HT-29 (cell line): ENCODE measurements around the gene GNLY. TPM values are rescaled to one million over a fixed set of nuclear protein-coding genes. Genes with fewer than 3 reads are reported as not detected.
"Not testable (repeated sequence)": the region's sequence is repeated elsewhere in the genome, so short reads cannot be mapped to it uniquely, and the experiment has no call there.

Experiments used
- DNase-seq: peaks from one replicate; pipeline ENCODE4 v3.0.0-alpha.2; 2015; ENCODE audit warnings: low spot score
- total RNA-seq: library from RNA; depleted of rRNA; stranded (reverse); fragments of >200 nt; shearing (Covaris generic); gene quantifications from 2 replicates; pipeline ENCODE4 v1.2.3, GENCODE V29; 2014; rRNA removed

GNLY gene
- not detected in 2 replicates for total RNA-seq

DNA sequence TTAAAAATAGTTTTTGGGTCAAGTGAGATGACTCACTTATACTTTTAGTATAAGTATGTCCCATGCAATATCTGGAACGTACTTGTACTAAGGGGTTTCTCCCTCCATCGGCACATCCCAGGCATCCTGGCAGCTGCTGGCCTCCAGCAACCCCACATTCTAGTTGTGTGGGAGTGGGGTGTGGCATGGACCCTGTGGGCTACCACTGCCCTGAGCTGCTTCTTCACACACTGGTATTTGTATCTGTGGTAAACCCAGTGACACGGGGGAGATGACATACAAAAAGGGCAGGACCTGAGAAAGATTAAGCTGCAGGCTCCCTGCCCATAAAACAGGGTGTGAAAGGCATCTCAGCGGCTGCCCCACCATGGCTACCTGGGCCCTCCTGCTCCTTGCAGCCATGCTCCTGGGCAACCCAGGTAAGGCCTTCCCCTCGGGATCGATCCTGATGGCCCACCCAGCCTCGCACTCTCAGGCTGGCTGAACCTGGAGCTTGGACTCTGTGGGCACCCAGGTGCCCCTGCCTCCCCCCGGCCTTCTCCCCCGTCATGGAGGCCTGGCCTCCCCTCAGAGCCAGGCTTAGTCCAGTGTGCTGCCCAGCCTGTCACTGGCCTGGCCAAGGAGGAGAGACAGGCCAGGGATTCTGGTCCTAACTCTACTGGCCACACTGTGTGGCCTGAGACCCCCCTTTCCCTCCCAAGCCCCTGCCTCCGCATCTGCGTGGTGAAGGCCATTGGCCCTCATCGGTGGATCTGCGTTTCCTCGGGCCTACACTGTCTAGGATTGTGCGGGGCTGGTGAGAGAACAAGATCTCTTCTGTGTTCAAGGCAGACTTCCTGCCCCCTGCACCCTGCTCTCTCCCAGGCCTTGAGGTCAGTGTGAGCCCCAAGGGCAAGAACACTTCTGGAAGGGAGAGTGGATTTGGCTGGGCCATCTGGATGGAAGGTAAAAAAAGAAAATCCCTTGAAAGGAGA lies at the start of gene GNLY:
Gene GNLY (plus strand): TSS at position 307 of the 974 bp plus-strand sequence. CDS start 61 bp downstream, at position 368.
- DNase-seq, result no peak

DNA sequence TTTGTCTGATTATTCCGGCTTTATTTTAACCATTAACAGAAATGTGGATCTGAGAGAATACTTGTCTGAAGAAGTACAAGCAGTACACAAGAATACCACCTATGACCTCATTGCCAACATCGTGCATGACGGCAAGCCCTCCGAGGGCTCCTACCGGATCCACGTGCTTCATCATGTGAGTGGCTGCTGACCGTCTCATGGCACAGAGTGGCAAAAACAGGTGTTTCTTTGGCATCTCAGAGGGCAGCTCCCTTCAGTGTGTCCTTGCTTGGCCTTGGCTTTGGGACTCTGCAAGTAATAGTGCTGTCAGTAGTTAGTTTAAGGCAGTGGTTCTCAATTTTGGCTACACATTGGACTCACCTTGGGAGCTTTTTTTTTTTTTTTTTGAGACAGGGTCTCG lies 49.2 kb upstream of the GNLY start:
- DNase-seq, result no peak

DNA sequence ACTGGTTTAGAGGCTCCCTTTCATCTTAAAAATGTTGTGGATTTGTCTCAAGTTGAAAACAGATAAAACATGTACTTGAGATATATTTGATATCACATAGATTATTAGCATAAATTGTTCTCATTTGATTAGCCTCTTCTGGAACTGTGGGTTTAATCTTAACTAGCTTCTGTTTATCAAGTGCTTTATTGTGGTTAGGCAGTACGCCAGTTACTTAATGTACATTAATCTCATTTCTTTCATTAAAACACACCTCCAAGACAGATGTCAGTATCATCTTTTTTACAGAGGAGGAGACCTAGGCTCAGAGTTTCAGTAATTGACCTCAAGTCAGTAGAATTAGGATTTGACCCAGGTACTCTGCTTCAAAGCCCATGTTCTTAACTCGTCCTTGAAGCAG lies 48.0 kb upstream of the GNLY start:
- DNase-seq, result no peak

DNA sequence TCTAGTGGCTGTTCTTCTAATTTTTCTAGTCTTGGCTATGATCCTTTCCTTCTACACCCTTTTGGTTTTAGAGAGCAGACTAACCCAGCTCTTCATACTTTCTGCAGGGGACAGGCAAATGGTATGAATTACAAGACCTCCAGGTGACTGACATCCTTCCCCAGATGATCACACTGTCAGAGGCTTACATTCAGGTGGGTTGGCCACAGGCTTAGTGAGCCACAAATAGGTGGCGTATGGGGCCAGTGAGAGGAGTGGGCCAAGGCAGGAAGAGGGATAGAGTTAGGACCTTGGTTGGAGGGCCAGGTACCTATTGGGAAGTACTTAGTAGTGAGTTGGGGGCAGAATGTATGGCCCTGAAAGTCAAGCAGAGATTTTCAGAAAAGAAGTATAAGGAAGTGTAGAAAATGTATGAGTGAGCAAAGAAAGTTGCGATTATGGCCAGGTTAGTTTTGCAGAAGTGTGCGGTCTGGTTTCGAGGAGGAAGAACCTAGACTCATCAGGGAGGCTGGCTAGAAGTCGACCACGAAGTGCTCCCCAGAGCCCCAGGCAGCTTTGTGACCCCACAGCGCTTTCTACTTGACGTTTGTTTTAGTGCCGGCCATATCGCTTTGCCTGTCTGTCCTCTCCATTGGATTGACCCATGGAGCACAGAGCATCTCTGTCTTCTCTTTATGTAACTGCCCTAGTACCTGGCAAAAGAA lies 46.2 kb upstream of the GNLY start:
- no peak for DNase-seq

GRCh38 chr2:85648619-85649018 lies 45.5 kb upstream of the GNLY start:
- peak; percentile 55 for DNase-seq

DNA sequence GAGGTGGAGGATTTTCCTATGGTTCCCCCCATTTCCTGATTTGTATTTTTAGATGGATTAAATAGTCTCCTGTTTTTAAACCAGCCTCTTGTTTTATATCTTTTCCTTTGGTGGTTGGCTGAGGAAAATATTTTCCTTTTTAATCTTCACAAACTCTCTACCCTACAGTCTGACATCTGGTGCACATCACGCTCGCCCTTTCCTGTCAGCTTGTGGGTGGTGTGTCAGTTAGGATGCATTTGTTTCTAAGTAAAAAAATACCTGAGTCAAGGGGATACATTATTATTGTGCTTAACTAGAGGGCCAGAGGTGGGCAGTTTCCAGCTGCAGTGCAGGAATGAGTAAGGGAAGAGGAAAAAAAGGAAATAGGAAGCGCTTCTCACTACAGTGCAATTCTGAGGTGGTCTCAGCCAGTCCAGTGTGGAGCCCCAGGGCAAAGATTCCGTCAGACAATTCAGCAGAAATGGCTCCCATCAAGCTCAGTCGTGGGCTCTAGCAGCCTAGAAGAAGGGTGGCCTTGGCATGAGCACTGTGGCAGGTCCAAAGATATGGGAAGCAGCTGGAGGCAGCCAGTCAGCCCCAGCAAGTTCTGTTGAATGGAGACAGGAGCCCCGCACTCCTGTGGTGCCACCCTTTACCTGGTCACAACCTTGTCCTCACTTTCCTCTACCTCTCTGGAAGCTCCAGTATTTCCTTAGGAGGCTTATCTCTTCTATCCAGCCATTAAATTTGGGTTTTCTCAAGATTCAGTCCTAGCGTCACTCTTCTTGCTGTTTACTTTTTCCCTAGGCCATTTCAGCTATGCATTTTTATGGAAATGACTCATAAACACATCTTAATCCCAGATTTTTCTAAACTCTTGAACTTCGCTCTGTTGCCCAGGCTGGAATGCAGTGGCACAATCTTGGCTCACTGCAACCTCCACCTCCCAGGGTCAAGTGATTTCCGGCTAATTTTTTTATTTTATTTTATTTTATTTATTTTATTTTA lies 44.7 kb upstream of the GNLY start:
- DNase-seq, result no peak

- no peak for DNase-seq
These were observed 43.7 kb upstream of the GNLY start for GRCh38 chr2:85650456-85650855.

- no peak for DNase-seq
These were observed 43.1 kb upstream of the GNLY start for GRCh38 chr2:85651097-85651496.

- no peak for DNase-seq
These were observed 42.1 kb upstream of the GNLY start for GRCh38 chr2:85652056-85652455.

GRCh38 chr2:85653996-85654395 lies 40.2 kb upstream of the GNLY start:
- no peak for DNase-seq

DNA sequence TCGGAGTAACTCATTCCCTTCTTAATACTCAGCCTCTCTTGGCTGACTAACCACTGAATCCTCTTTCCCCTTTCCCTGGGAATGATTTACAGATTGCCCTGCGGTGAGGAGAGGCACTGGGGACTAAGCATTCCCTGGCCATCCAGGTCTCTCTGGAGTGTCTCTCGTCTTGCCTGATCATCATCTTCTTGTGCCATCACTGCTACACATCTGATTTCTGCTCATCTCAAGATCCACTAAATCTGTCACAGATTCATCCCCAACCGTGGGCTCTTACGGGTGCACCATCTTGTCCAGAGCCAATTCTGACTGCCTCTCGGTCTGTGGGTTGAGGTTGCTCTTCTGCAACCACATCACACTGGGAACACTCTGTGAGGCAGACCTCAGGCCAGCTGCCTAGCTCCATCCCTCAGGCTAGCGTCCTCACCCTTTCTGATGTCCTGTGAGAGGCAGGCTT lies 38.2 kb upstream of the GNLY start:
- DNase-seq, result no peak

DNA sequence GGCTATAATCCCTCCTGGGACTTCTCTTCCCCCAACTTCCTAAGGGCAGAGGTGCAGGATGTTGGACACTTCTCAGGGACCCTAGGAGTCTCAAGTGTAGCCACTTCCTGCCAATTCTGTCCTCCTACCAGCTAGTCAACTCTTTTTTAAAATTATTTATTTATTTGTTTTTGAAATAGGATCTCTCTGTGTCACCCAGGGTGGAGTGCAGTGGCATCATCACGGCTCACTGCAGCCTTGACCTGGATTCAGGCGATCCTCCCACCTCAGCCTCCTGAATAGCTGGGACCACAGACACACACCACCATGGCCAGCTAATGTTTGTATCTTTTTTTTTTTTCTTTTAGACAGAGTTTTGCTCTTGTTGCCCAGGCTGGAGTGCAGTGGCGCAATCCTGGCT lies 37.7 kb upstream of the GNLY start:
- no peak for DNase-seq

DNA sequence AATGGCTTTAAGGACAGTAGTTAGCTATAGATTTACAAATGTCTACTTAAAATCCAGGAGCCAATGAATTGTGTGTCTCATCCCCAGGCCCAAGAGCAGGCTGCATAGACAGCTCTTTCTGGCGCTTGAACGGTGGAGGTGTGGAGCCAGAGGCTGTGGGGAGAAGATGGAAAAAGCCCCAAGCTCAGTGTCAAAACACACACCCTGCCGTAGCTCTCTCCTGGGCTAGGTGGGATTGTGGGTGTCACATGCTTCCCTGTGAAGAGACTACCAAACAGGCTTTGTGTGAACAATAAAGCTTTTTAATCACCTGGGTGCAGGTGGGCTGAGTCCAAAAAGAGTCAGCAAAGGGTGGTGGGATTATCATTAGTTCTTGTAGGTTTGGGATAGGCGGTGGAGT lies 36.8 kb upstream of the GNLY start:
- not testable (repeated sequence) for DNase-seq

DNA sequence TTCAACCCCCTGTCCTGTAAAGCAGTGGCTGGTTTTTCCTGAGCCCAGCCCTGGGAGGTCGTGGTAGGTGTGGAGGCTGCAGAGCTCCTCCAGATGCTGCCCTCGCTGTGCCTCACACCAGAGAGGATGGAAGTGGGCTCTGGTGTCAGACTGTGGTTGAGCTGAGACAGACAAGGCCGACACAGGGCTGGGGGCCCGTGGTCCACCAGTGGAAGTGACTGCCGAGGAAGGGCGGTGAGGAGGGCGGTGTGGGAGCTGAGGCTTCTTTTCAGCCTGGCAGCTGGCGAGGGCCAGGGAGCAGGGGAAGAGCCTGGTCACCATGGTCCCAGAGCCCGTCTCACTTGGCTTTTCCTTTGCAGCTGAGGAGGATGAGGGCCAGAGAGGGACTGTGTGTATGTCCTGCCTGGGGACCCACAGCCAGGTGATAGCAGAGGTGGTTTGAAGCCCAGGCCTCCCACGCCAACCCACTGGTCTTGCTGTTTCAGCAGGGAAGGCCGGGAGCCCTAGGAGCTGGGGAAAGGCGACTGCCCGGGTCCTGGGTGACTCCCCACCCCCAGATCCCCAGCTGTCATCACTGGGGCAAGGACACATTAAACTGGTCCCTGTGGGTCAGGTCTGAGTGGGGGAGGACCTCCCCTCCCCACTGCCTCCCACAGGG lies 34.7 kb upstream of the GNLY start:
- DNase-seq, result no peak

DNA sequence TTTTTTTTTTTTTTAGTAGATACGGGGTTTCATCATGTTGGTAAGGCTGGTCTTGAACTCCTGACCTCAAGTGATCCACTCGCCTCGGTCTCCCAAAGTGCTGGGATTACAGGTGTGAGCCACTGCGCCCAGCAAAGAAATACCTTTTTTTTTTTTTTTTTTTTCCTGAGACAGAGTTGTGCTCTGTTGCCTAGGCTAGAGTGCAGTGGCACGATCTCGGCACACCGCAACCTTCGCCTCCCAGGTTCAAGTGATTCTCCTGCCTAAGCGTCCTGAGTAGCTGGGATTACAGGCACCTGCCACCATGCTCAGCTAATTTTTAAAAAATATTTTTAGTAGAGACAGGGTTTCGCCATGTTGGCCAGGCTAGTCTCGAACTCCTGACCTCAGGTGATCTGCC lies 33.9 kb upstream of the GNLY start:
- DNase-seq, result not testable (repeated sequence)

DNA sequence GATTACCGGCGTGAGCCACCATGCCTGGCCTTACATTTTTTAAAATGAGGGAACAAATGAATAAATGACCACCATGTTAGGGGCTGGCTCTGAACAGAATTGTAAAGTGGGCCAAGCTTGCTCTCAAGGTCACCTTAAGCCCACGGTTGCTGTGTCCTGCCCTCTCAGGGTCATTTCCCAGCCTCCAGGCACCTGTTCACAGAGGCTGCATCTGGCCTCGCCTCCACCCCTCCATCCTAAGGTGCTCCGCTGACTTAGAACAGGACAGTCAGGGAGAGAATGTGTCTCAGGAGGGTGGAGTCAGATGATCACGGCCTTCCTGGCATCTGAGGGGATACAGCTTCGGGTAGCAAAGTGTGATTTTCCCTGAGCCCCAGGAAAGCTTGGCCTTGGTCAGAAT lies 33.4 kb upstream of the GNLY start:
- DNase-seq, result no peak

GRCh38 chr2:85661139-85661858 lies 32.9 kb upstream of the GNLY start:
- DNase-seq, result no peak

DNA sequence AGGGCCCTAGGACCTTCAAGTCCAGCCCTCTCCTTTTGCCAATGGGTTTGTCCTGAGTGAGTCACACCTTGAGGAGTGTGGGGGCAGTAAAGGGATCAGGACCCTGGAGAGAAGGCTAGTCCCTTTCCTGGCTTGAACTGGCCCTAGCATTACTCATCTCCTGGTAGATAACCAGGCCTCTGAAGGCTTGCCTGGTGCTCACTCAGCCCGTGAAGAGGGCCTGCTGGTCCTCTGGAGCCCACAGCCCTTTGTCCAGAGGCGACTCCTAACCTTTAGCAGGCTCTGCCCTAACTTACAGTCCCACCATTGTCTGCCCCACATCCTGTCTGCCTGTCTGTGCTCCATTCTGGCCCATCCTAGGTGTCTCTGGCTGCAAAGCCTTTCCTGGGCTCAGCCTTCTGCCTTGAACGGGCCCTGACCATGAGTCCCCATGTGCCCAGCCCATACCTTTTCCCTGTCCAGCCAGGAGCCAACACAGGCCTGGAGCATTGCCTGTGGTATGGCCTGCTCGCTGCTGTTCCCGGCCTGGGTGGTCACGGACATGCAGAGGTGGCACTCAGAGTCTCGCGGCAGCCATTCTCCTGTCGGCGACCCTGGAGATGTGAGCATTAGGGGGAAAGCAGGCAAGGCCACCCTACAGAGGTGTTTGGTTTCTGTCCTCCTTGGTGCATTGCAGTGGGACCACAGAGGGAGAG lies 31.1 kb upstream of the GNLY start:
- peak; percentile 3 for DNase-seq
